ENCODE data around the gene RAVER1.

- TF ChIP-seq CTCF (IDR thresholded peaks at IDR 0.05) (peak in 3 of 6 experiments; percentile 10 to 29 (median 15)), EP300 (IDR thresholded peaks at IDR 0.05) (peak in 1 of 4 donors; percentile 18), POLR2A (IDR thresholded peaks at IDR 0.05) (peak in 3 of 4 donors; percentile 61 to 83 (median 70)), POLR2AphosphoS5 (IDR thresholded peaks at IDR 0.05) (peak; percentile 61 to 78)
These were observed 47.2 kb upstream of the RAVER1 start, which contains the start of gene TYK2 for GRCh38 chr19:10380313-10381102.
